Subcutaneous abdominal adipose tissue (tissue), 5 donors: ENCODE results near the gene SNX2.

ENCODE experiments used
- H3K27ac ChIP-seq: one replicate; pipeline ENCODE4 v1.7.0; 2013; ENCODE audit warnings: low read depth, mild to moderate bottlenecking, inconsistent platforms, low read length, moderate library complexity
- H3K27me3 ChIP-seq, 5 donors: one replicate each; pipeline ENCODE4 v1.7.0; 2013; ENCODE audit warnings: low read length in 5 of 5, inconsistent platforms in 1 of 5; ENCODE audit not compliant: control insufficient read depth in 5 of 5, insufficient read depth in 4 of 5
- H3K36me3 ChIP-seq, 5 donors: one replicate each; pipeline ENCODE4 v1.7.0; 2013; ENCODE audit warnings: low read length in 5 of 5; ENCODE audit not compliant: control insufficient read depth in 5 of 5, insufficient read depth in 5 of 5
- H3K4me1 ChIP-seq, 5 donors: one replicate each; pipeline ENCODE4 v1.7.0; 2013; ENCODE audit warnings: low read length in 5 of 5, mild to moderate bottlenecking in 3 of 5, moderate library complexity in 1 of 5; ENCODE audit not compliant: control insufficient read depth in 5 of 5, insufficient read depth in 5 of 5
- H3K4me3 ChIP-seq, 5 donors: one replicate each; pipeline ENCODE4 v1.7.0; 2013; ENCODE audit warnings: low read length in 5 of 5, low read depth in 1 of 5
- H3K9ac ChIP-seq, 5 donors: one replicate each; pipeline ENCODE4 v1.7.0; 2013; ENCODE audit warnings: low read length in 5 of 5, mild to moderate bottlenecking in 4 of 5, moderate library complexity in 3 of 5
- H3K9me3 ChIP-seq, 5 donors: one replicate each; pipeline ENCODE4 v1.7.0; 2013; ENCODE audit warnings: low read length in 5 of 5; ENCODE audit not compliant: control insufficient read depth in 5 of 5
- donor health status: healthy.
- donor health status: healthy.
- donor health status: healthy.
- donor health status: healthy.
- donor health status: healthy.

SNX2 gene, protein sequence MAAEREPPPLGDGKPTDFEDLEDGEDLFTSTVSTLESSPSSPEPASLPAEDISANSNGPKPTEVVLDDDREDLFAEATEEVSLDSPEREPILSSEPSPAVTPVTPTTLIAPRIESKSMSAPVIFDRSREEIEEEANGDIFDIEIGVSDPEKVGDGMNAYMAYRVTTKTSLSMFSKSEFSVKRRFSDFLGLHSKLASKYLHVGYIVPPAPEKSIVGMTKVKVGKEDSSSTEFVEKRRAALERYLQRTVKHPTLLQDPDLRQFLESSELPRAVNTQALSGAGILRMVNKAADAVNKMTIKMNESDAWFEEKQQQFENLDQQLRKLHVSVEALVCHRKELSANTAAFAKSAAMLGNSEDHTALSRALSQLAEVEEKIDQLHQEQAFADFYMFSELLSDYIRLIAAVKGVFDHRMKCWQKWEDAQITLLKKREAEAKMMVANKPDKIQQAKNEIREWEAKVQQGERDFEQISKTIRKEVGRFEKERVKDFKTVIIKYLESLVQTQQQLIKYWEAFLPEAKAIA

DNA sequence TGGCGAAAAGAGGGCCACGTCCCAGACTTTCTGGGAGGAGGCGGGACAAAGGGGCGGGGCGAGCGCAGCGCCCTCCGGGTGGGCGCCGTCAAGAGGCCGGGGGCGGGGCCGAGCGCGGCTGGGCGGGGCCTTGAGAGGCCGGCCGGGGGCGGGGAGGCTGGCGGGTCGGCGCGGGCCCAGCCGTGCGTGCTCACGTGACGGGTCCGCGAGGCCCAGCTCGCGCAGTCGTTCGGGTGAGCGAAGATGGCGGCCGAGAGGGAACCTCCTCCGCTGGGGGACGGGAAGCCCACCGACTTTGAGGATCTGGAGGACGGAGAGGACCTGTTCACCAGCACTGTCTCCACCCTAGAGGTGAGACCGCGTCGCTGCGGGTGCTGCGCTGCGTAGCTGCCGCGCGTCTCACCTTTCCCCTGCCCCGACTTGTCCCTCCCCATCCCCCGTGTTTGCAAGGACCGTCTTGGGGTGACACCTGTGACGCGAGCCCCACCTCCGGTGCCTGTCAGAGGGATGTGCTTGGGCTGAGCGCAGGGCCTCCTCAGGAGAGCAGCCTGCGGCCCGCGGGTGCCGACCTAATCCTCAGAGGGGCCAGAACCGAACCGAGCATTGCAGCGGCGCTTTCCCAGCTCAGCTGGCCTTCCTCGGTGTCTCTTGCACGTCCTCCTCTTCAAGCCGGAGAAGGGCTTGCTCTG lies at the start of gene SNX2:
Gene SNX2, plus strand, starts transcription at position 220 of the 689 bp plus-strand sequence. Its CDS starts 24 bp downstream, at position 244.
- Histone ChIP-seq H3K9me3 (no peaks in the 10 kb centered on the region), H3K27ac (peak within 1 kb of the TSS; percentile 84), H3K4me1 (peaks cover 0 to 31% (median 25%) of the 10 kb centered on the region in 5 donors)

DNA sequence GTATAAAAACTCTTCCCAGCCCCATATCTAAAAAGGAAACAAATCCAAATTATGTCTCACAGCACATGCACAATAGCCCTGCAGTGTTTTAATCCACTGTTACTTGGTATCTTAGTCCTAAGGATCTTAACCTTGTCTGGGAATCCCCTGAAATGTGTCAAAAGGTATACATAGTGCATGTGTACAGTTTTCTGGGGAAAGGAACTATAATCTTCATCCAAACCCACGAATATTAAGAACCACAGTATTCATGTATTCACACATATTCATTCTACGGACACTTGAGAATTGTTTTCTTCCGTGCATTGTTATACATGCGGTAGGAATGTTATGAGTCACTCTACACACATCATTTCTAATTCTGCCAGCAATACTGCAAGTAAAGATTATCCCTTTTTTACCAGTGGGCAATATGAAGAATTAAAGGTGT lies 47.8 kb upstream of the SNX2 start:
- Histone ChIP-seq H3K9me3 (peaks cover 0 to 3% (median 0%) of the 10 kb centered on the region in 5 donors), H3K4me1 (peaks cover 0 to 7% (median 3%) of the 10 kb centered on the region in 5 donors), H3K36me3 (no peaks in the 10 kb centered on the region), H3K9ac (no peak overlapping the region), H3K27ac (no peak overlapping the region), H3K27me3 (no peaks in the 10 kb centered on the region), H3K4me3 (no peak overlapping the region)

More for the DNA sequence above, at the start of gene SNX2:
- no peaks in the 10 kb centered on the region for H3K27me3 ChIP-seq
- H3K36me3 ChIP-seq, result no peaks in the 10 kb centered on the region
- H3K9ac ChIP-seq, result peak within 1 kb of the TSS; percentile 81 to 96 (median 93)
- H3K4me3 ChIP-seq, result peak within 1 kb of the TSS; percentile 91 to 100 (median 98)

DNA sequence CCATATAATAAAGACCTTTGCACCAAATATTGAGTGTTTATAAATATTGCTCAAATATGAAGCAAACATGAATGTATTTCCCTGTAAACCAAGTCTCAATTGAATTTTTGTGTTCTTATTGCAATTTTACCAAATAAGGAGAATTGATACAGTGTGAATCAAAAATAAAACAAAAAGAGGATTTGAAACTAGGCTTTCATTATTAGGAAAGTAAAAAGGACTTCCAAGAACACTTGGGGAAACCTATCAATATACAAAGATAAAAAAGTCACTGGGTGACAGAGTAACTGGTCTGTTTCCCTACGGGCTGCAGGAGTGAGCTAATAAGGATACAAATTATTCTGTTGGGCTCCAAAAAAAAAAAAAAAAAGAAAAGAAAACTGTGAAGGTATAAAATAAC lies 44.8 kb upstream of the SNX2 start:
- Histone ChIP-seq H3K4me3 (no peak overlapping the region), H3K4me1 (no peaks in the 10 kb centered on the region), H3K27ac (no peak overlapping the region), H3K9me3 (peaks cover 0 to 3% (median 0%) of the 10 kb centered on the region in 5 donors), H3K9ac (no peak overlapping the region), H3K27me3 (no peaks in the 10 kb centered on the region), H3K36me3 (no peaks in the 10 kb centered on the region)

DNA sequence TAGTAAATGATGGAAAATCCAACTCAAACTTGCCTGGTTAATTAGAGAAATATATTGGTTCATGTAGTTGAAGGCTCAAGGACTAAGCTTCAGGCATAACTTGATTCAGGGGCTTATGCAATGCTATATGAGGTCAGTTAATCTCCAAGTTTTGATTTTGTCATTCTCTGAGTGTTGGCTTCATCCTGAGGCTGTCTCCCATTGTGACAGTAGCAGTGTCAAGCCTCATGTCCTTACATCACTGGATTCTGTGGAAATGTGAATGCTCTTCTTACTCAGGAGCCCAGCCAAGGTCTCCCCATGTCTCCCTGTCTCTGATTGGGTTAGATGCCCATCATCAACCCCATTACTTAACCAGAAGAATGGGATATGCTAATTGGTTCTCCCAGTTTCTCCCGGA lies 44.4 kb upstream of the SNX2 start:
- Histone ChIP-seq H3K9ac (no peak overlapping the region), H3K4me3 (no peak overlapping the region), H3K4me1 (no peaks in the 10 kb centered on the region), H3K9me3 (peaks cover 0 to 4% (median 3%) of the 10 kb centered on the region in 5 donors), H3K36me3 (no peaks in the 10 kb centered on the region), H3K27me3 (no peaks in the 10 kb centered on the region), H3K27ac (no peak overlapping the region)

DNA sequence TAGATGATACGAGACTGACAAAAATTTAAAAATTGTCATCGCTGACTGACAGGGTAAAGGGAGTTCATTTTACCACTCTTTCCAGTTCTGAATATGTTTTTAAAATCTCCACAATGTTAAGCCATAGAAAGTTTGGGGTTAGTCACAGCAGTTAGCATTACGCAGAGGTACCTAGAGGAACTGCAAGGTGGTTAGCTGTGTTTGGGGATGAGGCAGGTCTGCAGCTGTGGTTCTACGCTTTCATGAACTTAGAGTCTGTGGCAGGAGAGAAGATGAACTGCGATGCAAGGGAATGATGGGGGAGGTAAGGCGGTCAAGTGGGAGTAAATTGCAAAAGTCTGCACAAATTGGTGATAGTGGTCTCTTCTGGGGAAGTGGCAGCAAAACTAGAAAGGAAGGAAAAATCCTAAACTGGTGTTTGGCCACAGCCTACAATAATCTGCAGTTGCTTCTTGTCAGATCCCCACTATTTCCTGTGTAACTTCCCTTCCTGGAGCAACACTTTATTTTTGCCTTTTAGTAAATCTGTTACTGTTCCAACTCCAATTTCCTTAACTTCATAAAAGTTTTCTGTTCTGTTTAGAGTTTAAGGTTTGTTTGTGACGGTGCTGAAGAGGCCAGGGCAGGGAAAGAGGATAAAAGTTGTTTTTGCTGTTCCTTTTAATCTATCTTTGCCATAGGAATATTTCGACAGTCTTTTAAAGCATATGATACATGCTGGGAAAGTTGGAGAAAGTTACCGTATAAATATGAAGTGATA lies 38.6 kb upstream of the SNX2 start:
- Histone ChIP-seq H3K27ac (no peak overlapping the region), H3K36me3 (no peaks in the 10 kb centered on the region), H3K27me3 (no peaks in the 10 kb centered on the region), H3K4me3 (no peak overlapping the region), H3K9ac (no peak overlapping the region), H3K4me1 (peaks cover 0 to 6% (median 0%) of the 10 kb centered on the region in 5 donors), H3K9me3 (peaks cover 0 to 4% (median 0%) of the 10 kb centered on the region in 5 donors)

DNA sequence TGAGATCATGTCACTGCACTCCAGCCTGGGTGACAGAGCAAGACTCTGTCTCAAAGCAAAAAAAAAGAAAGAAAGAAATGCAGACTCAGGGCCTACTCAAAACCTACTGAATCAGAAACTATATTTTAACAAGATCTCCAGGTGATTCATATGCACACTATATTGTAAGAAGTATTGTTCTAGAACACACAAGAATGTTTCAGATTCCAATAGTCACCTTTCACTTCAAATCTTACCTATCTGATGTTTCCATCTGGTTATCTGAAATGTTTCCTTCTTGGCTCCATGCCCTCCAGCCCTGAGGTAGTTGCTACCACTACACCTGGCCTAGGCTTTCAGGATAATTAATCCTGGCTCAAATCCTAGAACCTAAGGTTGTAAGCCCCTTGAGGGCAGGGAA lies 36.8 kb upstream of the SNX2 start:
- no peaks in the 10 kb centered on the region for H3K36me3 ChIP-seq
- no peak overlapping the region for H3K27ac ChIP-seq
- no peak overlapping the region for H3K9ac ChIP-seq
- H3K9me3 ChIP-seq, result peaks cover 0 to 4% (median 0%) of the 10 kb centered on the region in 5 donors
- H3K27me3 ChIP-seq, result no peaks in the 10 kb centered on the region
- peaks cover 0 to 6% (median 0%) of the 10 kb centered on the region in 5 donors for H3K4me1 ChIP-seq
- no peak overlapping the region for H3K4me3 ChIP-seq

DNA sequence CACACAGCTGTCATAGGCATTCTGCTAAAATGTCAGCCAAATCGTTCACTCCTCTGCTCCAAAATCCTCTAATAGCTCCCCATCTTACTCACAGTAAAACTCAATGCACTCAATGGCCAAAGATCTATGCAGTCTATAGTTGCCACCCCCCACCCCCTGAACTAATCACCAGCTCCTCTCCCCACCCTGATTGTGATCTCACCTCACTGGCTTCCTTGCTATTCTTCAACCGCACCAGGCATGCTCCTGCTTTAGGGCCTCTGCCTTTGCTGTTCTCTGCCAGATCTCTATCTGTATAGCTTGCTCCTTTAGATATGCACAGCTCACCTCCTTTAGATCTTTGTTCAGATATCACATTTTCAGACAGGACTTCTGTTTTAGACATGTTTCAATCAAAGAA lies 33.2 kb upstream of the SNX2 start:
- Histone ChIP-seq H3K27ac (no peak overlapping the region), H3K4me3 (no peak overlapping the region), H3K9me3 (no peaks in the 10 kb centered on the region), H3K36me3 (no peaks in the 10 kb centered on the region), H3K4me1 (peaks cover 0 to 2% (median 0%) of the 10 kb centered on the region in 5 donors), H3K9ac (no peak overlapping the region), H3K27me3 (no peaks in the 10 kb centered on the region)

DNA sequence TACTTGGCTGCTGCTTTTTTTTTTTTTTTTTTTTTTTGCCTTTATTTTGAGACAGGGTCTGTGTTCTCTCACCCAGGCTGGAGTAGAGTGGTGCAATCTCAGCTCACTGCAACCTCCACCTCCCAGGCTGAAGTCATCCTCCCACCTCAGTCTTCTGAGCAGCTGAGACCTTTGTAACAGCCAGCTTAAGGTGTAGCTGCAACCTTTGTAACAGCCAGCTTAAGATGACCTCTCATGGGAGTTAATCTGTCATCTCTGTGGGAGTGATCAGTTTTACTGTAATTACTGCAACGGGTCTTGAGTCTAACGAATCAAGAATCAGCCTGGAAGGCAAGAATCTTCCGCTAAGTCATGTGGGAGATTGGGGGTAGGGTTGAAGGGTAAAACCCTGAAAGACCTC lies 31.6 kb upstream of the SNX2 start:
- Histone ChIP-seq H3K36me3 (no peaks in the 10 kb centered on the region), H3K27ac (no peak overlapping the region), H3K27me3 (no peaks in the 10 kb centered on the region), H3K9me3 (no peaks in the 10 kb centered on the region), H3K9ac (no peak overlapping the region), H3K4me3 (no peak overlapping the region), H3K4me1 (no peaks in the 10 kb centered on the region)

DNA sequence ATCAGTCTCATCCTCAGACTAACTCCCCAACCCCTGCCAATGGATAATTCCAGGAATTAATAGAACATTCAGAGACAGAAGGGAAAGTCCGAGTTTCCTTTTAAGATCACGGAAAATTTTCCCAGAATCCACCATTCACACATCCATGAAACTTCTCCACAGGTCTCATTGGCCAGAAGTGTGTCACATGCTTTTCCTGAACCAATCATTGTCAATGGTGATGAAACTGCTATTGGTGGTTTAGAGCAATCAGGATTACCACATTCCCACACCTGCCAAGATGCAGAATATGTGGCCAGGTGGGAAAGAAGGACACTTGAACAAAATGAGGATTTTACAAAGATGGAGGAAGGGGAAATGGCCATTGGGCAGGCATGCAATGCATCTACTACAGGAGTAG lies 29.3 kb upstream of the SNX2 start:
- Histone ChIP-seq H3K4me1 (no peaks in the 10 kb centered on the region), H3K27me3 (no peaks in the 10 kb centered on the region), H3K27ac (no peak overlapping the region), H3K36me3 (no peaks in the 10 kb centered on the region), H3K4me3 (no peak overlapping the region), H3K9ac (no peak overlapping the region), H3K9me3 (no peaks in the 10 kb centered on the region)
